SW 1271 (cell line): ENCODE measurements around the gene SPATC1L.

Experiments used
- DNase-seq, 2 experiments: peaks; one replicate each; lab custom pipeline; 2025; lab: John Stamatoyannopoulos, UW

The SPATC1L gene

GRCh38 chr21:46131838-46132651 lies 52.2 kb downstream of the SPATC1L start:
- DNase-seq = no peak

- DNase-seq = no peak
Observed at GRCh38 chr21:46131588-46131837, 52.7 kb downstream of the SPATC1L start.

GRCh38 chr21:46130831-46131587 lies 53.2 kb downstream of the SPATC1L start:
- no peak for DNase-seq

GRCh38 chr21:46129846-46130651 lies 54.2 kb downstream of the SPATC1L start:
- no peak for DNase-seq

- DNase-seq = no peak
Observed at GRCh38 chr21:46128933-46129571, 55.2 kb downstream of the SPATC1L start.

- no peak for DNase-seq
Observed at GRCh38 chr21:46128106-46128932, 55.9 kb downstream of the SPATC1L start.

- no peak for DNase-seq
Observed at GRCh38 chr21:46127239-46128105, 56.8 kb downstream of the SPATC1L start.

GRCh38 chr21:46126309-46127238 lies 57.7 kb downstream of the SPATC1L start:
- no peak for DNase-seq

GRCh38 chr21:46125846-46126301 lies 58.4 kb downstream of the SPATC1L start:
- DNase-seq = no peak

- DNase-seq = no peak
Observed at GRCh38 chr21:46124926-46125845, 59.1 kb downstream of the SPATC1L start.

- DNase-seq = no peak
Observed at GRCh38 chr21:46124083-46124925, 60.0 kb downstream of the SPATC1L start.

- no peak for DNase-seq
Observed at GRCh38 chr21:46122758-46123683, 61.2 kb downstream of the SPATC1L start.

- DNase-seq = no peak
Observed at GRCh38 chr21:46122237-46122671, 62.0 kb downstream of the SPATC1L start.

- no peak for DNase-seq
Observed at GRCh38 chr21:46121286-46122221, 62.7 kb downstream of the SPATC1L start.
